Common myeloid progenitor, CD34-positive (primary cell): ENCODE results near the gene DENND4B. TPM values are rescaled to one million over a fixed set of nuclear protein-coding genes. Genes with fewer than 3 reads are reported as not detected.
A peak's percentile ranks its signal among the peaks of the same experiment; 100 is the strongest.

Experiments used
- CTCF ChIA-PET: fragments of 350-600 bp; sonication (Branson Sonifier 250); formaldehyde crosslinking; loops from one replicate; lab custom pipeline; 2021; ENCODE audit warnings: antibody characterized with exemption; lab: Charles Lee
- POLR2A ChIA-PET: fragments of 350-600 bp; sonication (Branson Sonifier 250); formaldehyde crosslinking; loops from one replicate; lab custom pipeline; 2021; ENCODE audit warnings: antibody characterized with exemption; lab: Charles Lee
- DNase-seq, 3 donors: peaks; one replicate each; pipeline versions ENCODE4 v3.0.0 to v3.0.0-alpha.2; 2013
- H3K27ac ChIP-seq, 2 experiments: 1 replicate in 1 of 2; 2 replicates in 1 of 2; pipeline ENCODE4 v1.7.0; 2013; ENCODE audit warnings: inconsistent platforms in 2 of 2, low read length in 2 of 2, mild to moderate bottlenecking in 2 of 2, low read depth in 1 of 2, moderate library complexity in 1 of 2; ENCODE audit not compliant: severe bottlenecking in 2 of 2, insufficient read depth in 1 of 2, poor library complexity in 1 of 2
- H3K27me3 ChIP-seq, 5 experiments: replicated peaks in 2 of 5; 1 replicate in 3 of 5; 2 replicates in 2 of 5; pipeline versions ENCODE4 v1.6.1 to v1.7.0; 2013; ENCODE audit warnings: low read length in 4 of 5, mild to moderate bottlenecking in 2 of 5, moderate library complexity in 2 of 5, inconsistent platforms in 1 of 5; ENCODE audit not compliant: insufficient read depth in 5 of 5, control insufficient read depth in 4 of 5
- H3K36me3 ChIP-seq, 4 experiments: 1 replicate in 2 of 4; 2 replicates in 2 of 4; pipeline versions ENCODE4 v1.6.1 to v1.7.0; 2013; ENCODE audit warnings: low read length in 3 of 4, control low read depth in 1 of 4, mild to moderate bottlenecking in 1 of 4; ENCODE audit not compliant: control insufficient read depth in 4 of 4, insufficient read depth in 4 of 4
- H3K4me1 ChIP-seq, 4 experiments: 1 replicate in 3 of 4; 2 replicates in 1 of 4; pipeline versions ENCODE4 v1.6.1 to v1.7.1; 2013; ENCODE audit warnings: low read length in 3 of 4, mild to moderate bottlenecking in 3 of 4, control low read depth in 1 of 4, inconsistent platforms in 1 of 4, moderate library complexity in 1 of 4; ENCODE audit not compliant: control insufficient read depth in 4 of 4, insufficient read depth in 4 of 4; ENCODE audit errors: control extremely low read depth in 1 of 4
- H3K4me3 ChIP-seq, 7 experiments: 1 replicate in 4 of 7; 2 replicates in 3 of 7; pipeline versions ENCODE4 v1.5.1 to v1.7.0; 2013; ENCODE audit warnings: mild to moderate bottlenecking in 7 of 7, low read length in 6 of 7, moderate library complexity in 6 of 7, inconsistent platforms in 2 of 7, low read depth in 2 of 7, control low read depth in 1 of 7; ENCODE audit not compliant: insufficient read depth in 4 of 7, control insufficient read depth in 1 of 7; ENCODE audit errors: extremely low read depth in 1 of 7
- H3K9me3 ChIP-seq, 5 experiments: 1 replicate in 4 of 5; 2 replicates in 1 of 5; pipeline versions ENCODE4 v1.6.1 to v1.7.1; 2013; ENCODE audit warnings: low read length in 4 of 5, mild to moderate bottlenecking in 2 of 5, inconsistent platforms in 1 of 5, low read depth in 1 of 5, moderate library complexity in 1 of 5; ENCODE audit not compliant: control insufficient read depth in 4 of 5, insufficient read depth in 2 of 5; ENCODE audit errors: control extremely low read depth in 1 of 5
- WGBS: methylation state at CpG from one replicate; pipeline ENCODE4 v1.1.5; 2013; ENCODE audit not compliant: insufficient coverage; 5-methylcytosine and 5-hydroxymethylcytosine counted together
- polyA plus RNA-seq: library from polyadenylated mRNA; unstranded; fragments of 120-200 nt; gene quantifications from one replicate; pipeline ENCODE4 v1.2.1, GENCODE V29; 2013

Gene DENND4B, protein sequence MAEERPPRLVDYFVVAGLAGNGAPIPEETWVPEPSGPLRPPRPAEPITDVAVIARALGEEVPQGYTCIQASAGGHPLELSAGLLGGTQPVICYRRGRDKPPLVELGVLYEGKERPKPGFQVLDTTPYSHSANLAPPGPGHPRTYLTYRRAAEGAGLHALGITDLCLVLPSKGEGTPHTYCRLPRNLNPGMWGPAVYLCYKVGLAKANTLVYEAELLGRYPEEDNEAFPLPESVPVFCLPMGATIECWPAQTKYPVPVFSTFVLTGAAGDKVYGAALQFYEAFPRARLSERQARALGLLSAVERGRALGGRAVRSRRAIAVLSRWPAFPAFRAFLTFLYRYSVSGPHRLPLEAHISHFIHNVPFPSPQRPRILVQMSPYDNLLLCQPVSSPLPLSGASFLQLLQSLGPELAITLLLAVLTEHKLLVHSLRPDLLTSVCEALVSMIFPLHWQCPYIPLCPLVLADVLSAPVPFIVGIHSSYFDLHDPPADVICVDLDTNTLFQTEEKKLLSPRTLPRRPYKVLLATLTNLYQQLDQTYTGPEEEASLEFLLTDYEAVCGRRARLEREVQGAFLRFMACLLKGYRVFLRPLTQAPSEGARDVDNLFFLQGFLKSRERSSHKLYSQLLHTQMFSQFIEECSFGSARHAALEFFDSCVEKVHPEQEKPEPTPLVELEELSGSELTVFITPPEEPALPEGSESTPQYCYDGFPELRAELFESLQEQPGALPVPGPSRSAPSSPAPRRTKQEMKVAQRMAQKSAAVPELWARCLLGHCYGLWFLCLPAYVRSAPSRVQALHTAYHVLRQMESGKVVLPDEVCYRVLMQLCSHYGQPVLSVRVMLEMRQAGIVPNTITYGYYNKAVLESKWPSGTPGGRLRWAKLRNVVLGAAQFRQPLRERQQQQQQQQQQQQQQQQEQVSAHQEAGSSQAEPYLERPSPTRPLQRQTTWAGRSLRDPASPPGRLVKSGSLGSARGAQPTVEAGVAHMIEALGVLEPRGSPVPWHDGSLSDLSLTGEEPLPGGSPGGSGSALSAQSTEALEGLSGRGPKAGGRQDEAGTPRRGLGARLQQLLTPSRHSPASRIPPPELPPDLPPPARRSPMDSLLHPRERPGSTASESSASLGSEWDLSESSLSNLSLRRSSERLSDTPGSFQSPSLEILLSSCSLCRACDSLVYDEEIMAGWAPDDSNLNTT (N-terminal part only)
- 57.7 TPM for polyA plus RNA-seq

DNA sequence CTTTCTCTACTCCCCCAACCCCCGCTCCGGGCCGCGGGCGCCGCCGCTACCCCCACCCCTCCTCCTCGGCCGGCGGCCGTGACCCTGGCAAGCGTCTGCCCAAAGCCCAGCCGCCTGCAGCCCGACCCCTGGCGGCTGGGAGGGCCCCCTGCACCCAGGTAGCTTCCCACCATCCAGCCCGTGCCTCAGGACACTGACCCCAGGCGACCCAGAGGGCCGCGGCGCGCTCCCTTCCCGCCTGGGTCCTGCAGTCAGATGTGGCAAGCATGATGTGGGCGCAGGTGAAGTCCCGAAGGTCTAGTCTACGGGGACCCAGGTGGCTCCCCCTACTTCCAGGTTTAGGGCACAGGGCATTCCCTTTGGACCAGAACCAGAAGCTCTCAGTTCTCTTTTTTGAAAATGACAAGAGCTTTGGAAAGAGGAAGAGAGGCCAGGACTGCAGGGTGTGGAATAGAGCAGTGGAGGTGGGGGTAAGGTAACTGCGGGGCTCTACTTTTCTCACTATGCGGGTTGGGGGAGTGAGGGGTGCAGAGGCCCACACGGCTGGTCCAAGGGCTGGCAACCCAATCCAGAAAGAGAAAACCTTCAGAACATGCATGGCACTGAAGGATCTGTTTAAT is at the start of gene DENND4B:
DENND4B (minus strand) TSS at position 97 of the 620 bp plus-strand sequence. CDS start 2,344 bp downstream, outside the sequence.
- POLR2A ChIA-PET, result interaction anchor here (0.6 to 3.8 kb wide), 11 partner anchors 11 to 275 kb away, joined by 3 to 26 read pairs (median 5); partner anchors contain the start of genes CREB3L4, CRTC2, GATAD2B and JTB
- CTCF ChIA-PET, result interaction anchor here (0.9 to 5.1 kb wide), 13 partner anchors 9 to 150 kb away, joined by 3 to 52 read pairs (median 8); partner anchors contain the start of genes CREB3L4, CRTC2, GATAD2B and JTB
- Histone ChIP-seq H3K36me3 (peaks cover 10 to 66% (median 50%) of the 10 kb centered on the region in 4 experiments), H3K27ac (peak within 1 kb of the TSS; percentile 83 to 91), H3K4me1 (peaks cover 4 to 33% (median 30%) of the 10 kb centered on the region in 4 experiments), H3K4me3 (peak within 1 kb of the TSS; percentile 71 to 92 (median 83)), H3K27me3 (no peaks in the 10 kb centered on the region), H3K9me3 (no peaks in the 10 kb centered on the region)
- DNase-seq, result peak; percentile 77 to 88 (median 87)
- 20% methylated on average over 15 of the region's 28 CpGs for WGBS

DNA sequence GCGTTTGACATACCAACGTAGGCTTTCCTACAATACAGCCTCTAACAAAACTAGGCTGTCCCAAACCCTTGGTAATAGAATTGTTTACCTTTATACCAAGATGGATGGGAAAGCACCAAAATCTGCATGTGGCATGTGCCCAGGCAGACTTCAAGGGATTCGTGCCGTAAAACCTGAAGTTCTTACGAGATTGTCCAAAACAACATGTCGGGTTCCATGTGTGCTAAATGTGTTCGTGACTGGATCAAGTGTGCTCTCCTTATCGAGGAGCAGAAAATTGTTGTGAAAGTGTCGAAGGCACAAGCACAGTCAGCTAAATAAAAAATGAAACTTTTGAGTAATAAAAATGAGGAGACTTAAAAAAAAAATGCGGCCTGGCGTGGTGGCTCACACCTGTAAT is 49.1 kb upstream of the DENND4B start:
- WGBS, result 98% methylated on average over 11 of the region's 11 CpGs
- H3K36me3 ChIP-seq, result peaks cover 6 to 40% (median 22%) of the 10 kb centered on the region in 4 experiments
- H3K9me3 ChIP-seq, result no peaks in the 10 kb centered on the region
- no peak overlapping the region for H3K27ac ChIP-seq
- CTCF ChIA-PET, result no interaction called here
- POLR2A ChIA-PET, result no interaction called here
- H3K27me3 ChIP-seq, result no peaks in the 10 kb centered on the region
- peaks cover 10 to 19% (median 15%) of the 10 kb centered on the region in 4 experiments for H3K4me1 ChIP-seq
- H3K4me3 ChIP-seq, result no peak overlapping the region
- no peak for DNase-seq

DNA sequence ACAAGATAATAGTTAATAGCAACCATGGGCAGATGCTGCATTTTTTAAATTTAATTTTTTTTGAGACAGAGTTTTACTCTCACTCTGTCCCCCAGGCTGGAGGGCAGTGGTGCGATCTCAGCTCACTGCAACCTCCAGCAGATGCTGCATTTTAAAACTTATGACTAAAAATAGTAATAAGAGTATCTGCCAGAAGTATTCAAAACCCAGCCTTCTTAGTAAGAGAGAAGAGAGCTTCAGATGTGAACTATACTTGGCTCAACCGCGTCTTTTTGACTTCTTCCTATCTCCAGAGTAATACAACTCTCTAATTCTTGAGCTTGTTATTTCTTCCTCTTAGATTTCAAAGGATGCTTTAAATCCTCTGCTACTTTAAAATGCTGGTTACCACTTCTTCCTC is 48.7 kb upstream of the DENND4B start:
- CTCF ChIA-PET, result no interaction called here

DNA sequence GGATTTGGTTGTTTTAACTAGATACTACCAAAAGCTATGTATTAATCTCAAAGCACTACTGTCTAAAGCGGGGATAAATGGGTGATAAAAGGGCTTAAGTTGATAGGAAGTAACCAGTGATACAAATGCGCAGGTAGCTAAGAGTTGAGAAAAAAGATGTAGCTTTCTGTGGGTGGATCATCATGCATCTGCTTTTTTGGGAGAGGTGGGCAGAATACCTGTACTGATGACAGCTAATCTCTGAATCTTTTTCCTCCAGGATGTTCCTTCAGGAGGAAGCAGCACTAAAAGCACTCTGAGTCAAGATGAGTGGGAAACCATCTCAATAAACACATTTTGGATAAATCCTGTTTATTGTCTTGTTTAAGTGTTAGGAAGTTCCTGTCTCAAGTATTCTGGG is 45.3 kb upstream of the DENND4B start:
- WGBS, result 100% methylated on average over 1 of the region's 2 CpGs
- H3K4me3 ChIP-seq, result peak overlapping the region in 6 of 7 experiments; percentile 90 to 100 (median 95)
- CTCF ChIA-PET, result interaction anchor here (1.1 to 1.6 kb wide), 2 partner anchors 19 to 334 kb away, joined by 3 to 4 read pairs; no protein-coding TSS in a partner anchor
- H3K27ac ChIP-seq, result peak overlapping the region in 1 of 2 experiments; percentile 100
- DNase-seq, result no peak
- peaks cover 10 to 23% (median 18%) of the 10 kb centered on the region in 4 experiments for H3K4me1 ChIP-seq
- POLR2A ChIA-PET, result interaction anchor here (1.5 to 2.0 kb wide), 2 partner anchors 25 to 46 kb away, joined by 3 to 12 read pairs; partner anchors contain the start of gene CREB3L4
- H3K27me3 ChIP-seq, result no peaks in the 10 kb centered on the region
- H3K36me3 ChIP-seq, result peaks cover 6 to 40% (median 22%) of the 10 kb centered on the region in 4 experiments
- no peaks in the 10 kb centered on the region for H3K9me3 ChIP-seq

More for the DNA sequence above, 48.7 kb upstream of the DENND4B start:
- no peaks in the 10 kb centered on the region for H3K9me3 ChIP-seq
- POLR2A ChIA-PET, result interaction anchor here (0.6 kb wide), 1 partner anchor 1574 kb away, joined by 4 read pairs; no protein-coding TSS in a partner anchor
- H3K4me3 ChIP-seq, result no peak overlapping the region
- H3K4me1 ChIP-seq, result peaks cover 10 to 19% (median 16%) of the 10 kb centered on the region in 4 experiments
- 100% methylated on average over 2 of the region's 3 CpGs for WGBS
- peaks cover 6 to 40% (median 22%) of the 10 kb centered on the region in 4 experiments for H3K36me3 ChIP-seq
- H3K27me3 ChIP-seq, result no peaks in the 10 kb centered on the region
- no peak overlapping the region for H3K27ac ChIP-seq
- DNase-seq, result no peak

DNA sequence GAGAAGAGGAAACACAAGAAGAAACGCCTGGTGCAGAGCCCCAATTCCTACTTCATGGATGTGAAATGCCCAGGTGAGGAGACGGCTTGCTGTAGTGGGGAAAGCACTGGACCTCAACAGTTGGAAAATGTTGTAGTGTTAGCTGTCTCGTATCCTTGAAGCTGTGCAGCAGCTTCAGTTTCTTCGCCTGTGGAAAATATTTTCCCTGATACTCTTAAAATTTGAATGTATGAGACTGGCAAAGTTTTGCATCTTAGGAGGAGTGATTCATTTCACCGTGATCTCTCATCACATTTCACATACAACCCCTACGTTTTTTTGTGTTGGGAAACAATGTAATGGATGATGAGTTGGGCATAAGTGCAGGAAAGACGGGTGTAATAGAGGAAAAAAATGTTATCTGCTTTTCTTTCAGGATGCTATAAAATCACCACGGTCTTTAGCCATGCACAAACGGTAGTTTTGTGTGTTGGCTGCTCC is 44.7 kb upstream of the DENND4B start:
- POLR2A ChIA-PET, result interaction anchor here (0.5 to 2.0 kb wide), 11 partner anchors 11 to 450 kb away, joined by 3 to 12 read pairs (median 3); partner anchors contain the start of genes CREB3L4, CRTC2, JTB and S100A5
- peaks cover 6 to 40% (median 22%) of the 10 kb centered on the region in 4 experiments for H3K36me3 ChIP-seq
- peaks cover 13 to 29% (median 23%) of the 10 kb centered on the region in 4 experiments for H3K4me1 ChIP-seq
- H3K27ac ChIP-seq, result peak overlapping the region; percentile 99 to 100
- peak overlapping the region; percentile 90 to 100 (median 95) for H3K4me3 ChIP-seq
- DNase-seq, result no peak
- 0% methylated on average over 1 of the region's 9 CpGs for WGBS
- H3K27me3 ChIP-seq, result no peaks in the 10 kb centered on the region
- CTCF ChIA-PET, result interaction anchor here (1.1 to 2.0 kb wide), 3 partner anchors 19 to 335 kb away, joined by 3 to 6 read pairs (median 4); no protein-coding TSS in a partner anchor
- H3K9me3 ChIP-seq, result no peaks in the 10 kb centered on the region
